ACHN (cell line): ENCODE results near the gene WWOX.
A peak's percentile ranks its signal among the peaks of the same experiment; 100 is the strongest.
"Not testable (repeated sequence)": the region's sequence is repeated elsewhere in the genome, so short reads cannot be mapped to it uniquely, and the experiment has no call there.

Experiments
- DNase-seq: peaks from one replicate; pipeline ENCODE4 v3.0.0-alpha.2; 2015
- in situ Hi-C: cut with HindIII; loops from 2 replicates; pipeline ENCODE4 v1.10.0; 2017; ENCODE audit warnings: low sequenced_read_pairs, low pct_ligation_motif_present, low pct_unique_long_range_greater_than_20kb

WWOX gene

DNA sequence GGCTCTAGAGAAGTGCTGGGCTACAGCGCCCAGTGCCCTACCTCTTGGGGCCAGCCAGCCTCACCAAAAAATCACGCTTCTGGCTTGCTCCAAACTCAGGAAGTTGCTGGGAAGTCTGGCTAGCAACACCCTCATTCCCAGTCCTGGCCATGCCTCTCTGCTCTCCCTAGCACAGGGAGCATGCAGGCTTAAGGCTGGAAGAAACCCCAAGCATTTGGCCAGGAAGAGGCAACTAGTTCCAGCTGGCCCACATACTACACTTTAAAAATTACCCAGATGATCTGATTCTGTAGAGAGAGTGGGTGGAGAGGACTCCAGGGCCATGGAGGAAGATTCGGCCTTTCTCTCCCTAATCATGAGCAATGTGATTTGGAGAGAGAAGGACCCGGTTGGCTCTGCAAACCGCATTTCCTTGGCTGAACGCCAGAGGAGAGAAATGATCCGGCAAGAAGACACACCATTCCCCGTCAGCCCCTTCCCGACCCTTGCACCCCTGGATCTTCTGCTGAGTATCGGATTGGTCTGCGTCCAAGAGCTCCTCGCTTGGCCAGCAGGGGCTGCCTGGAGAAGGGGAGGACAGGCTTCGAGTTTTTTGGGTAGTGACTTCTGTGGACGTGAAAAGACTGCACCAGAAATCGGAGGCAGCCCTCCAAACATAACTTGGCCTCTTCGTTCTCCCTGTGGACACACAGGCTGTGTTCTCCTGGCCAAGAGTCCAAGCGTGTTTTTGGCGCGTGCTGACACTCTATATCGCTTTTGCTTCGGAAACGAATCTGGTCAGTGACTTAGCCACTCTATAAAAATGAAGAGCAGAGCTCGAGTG, 406.3 kb downstream of the WWOX start:
- DNase-seq = peak; percentile 72
- in situ Hi-C loops = no loop called here

DNA sequence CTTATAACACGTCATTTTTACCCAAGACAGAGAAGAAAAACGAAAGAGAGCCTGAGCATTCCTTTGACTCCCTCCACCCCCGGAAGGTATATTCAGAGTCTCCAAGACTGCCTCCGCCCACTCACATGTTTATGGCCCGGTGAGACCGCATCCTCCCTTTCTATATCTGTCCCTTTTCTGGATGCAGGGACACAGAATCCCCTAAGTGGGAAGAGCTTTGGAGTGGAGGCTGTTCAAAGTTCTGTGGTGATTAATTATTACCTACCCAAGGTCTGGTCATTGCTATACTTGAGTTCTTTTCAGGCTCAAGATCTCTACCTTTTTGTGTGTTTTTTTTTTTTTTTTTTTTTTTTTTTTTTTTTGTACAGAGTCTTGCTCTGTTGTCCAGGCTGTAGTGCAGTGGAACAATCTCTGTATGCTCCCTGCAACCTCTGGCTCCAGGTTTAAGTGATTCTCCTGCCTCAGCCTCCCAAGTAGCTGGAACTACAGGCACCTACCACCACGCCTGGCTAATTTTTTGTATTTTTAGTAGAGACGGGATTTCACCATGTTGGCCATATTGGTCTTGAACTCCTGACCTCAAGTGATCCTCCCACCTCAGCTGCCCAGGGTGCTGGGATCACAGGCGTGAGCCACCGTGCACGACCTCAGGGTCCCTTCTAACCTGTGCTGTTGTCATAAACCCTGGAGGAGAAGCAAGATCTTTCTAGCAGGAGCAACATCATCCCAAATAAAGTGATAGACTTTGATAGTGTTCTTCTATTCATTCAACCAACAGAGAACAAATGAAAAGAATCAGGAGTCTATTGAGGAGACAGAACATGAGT, 407.1 kb downstream of the WWOX start:
- DNase-seq = peak; percentile 42
- in situ Hi-C loops = no loop called here

DNA sequence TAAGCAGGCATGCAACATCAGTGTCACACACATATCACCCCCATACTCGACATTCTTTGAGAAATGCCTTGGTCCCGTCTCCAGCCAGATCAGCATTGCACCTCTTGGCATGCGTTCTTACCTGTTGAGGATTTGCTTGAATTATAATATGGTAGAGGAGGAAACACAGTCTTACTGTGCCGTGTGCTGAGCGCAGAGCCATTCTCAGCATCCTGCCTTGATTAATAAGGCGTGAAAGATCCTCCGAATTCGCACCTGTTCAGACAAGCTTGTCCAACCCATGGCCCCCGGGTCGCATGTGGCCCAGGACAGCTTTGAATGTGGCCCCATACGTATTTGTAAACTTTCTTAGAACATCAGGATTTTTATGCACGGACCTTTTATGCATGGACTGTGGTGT, 408.1 kb downstream of the WWOX start:
- in situ Hi-C loops = no loop called here

DNA sequence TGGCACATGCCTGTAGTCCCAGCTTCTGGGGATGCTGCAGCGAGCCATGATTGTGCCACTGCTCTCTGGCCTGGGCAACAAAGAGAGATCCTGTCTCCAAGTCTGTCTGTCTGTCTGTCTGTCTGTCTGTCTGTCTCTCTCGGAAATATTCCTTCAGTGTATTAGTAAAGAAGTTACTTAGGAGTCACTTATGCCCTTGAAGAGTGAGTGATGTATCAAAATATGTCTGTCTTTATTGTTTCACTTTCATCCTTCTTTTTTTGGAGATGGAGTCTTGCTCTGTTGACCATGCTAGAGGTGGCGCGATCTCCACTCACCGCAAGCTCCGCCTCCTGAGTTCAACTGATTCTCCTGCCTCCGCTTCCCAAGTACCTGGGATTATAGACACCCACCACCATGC, 410.5 kb downstream of the WWOX start:
- in situ Hi-C loops = no loop called here
- no peak for DNase-seq

More for the DNA sequence above, 408.1 kb downstream of the WWOX start:
- no peak for DNase-seq

GRCh38 chr16:78510496-78510895, 411.0 kb downstream of the WWOX start:
- in situ Hi-C loops = no loop called here
- DNase-seq = no peak

- in situ Hi-C loops = no loop called here
- DNase-seq = no peak
These were observed 414.4 kb downstream of the WWOX start for GRCh38 chr16:78513838-78514237.

DNA sequence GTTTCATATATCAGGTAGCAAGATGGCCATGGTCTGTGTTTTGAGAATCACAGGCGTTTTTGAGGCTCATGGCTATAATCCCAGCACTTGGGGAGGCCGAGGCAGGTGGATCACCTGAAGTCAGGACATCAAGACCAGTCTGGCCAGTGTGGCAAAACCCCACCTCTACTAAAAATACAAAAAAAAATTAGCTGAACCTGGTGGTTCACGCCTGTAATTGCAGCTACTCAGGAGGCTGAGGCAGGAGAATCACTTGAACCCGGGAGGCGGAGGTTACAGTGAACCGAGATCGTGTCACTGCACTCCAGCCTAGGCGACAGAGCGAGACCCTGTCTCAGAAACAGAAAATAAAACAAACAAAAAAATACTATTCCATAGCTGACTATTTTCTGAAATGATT, 415.4 kb downstream of the WWOX start:
- DNase-seq, in situ Hi-C loops: not testable (repeated sequence)

GRCh38 chr16:78515421-78515820, 416.0 kb downstream of the WWOX start:
- in situ Hi-C loops = no loop called here
- DNase-seq = no peak

- no peak for DNase-seq
- in situ Hi-C loops = no loop called here
These were observed 416.7 kb downstream of the WWOX start for GRCh38 chr16:78516006-78516736.

DNA sequence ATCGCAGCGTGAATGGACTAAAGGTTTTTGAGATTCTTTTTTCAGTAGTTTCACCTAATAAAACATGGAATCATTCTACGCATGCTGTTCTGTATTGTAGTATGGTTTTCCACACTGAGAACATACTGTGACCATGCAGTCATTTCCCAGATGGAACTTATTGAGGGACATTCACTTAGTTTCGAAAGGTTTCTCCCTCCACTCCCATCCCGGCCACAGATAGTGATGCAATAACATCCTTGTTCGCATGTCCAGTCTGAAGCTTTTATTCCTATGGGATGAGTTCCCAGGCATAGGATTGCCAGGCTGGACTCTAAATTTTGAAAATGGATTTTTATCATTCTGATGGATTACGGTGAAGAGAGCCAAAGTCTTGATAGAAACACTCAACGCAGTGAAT, 420.4 kb downstream of the WWOX start:
- in situ Hi-C loops = no loop called here
- no peak for DNase-seq

DNA sequence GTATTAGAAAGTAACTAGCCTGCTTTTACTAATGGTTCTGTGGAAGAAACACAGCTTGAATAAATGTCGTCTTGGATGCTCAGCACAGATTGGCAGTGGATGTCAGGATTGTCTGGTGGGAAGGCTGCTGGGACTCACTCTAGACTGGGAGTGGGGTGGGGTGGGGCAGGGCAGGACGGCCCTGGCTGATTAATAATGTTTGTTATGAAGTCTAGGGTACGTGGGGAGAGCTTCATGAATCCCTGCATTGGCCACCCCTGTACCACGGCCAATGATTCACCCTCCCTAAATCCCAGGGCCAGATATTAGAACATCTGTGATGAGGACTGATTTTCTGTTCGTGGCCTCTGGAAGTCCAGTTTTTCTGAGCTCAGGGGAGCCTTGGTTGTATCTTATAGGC, 421.0 kb downstream of the WWOX start:
- in situ Hi-C loops = no loop called here
- DNase-seq = no peak

DNA sequence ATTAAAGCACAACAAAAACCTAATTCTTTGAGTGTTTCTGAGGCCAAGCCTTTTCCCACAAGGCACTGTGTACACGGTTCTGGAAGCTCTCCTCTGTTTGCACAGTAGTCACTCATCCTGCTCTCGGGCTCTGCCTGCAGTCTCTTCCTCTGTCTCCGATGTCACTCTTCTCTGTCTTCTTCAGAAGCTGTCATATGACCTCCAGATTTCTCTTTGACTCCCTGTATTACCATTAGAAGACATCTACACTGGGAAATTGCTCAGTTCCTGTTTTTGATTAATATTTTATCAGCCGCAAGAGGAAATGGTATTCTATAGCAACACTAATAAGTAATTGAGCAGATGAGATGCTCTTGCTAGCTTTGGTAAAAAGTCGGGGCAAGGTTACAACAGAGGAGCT, 422.9 kb downstream of the WWOX start:
- DNase-seq = no peak
- in situ Hi-C loops = no loop called here

DNA sequence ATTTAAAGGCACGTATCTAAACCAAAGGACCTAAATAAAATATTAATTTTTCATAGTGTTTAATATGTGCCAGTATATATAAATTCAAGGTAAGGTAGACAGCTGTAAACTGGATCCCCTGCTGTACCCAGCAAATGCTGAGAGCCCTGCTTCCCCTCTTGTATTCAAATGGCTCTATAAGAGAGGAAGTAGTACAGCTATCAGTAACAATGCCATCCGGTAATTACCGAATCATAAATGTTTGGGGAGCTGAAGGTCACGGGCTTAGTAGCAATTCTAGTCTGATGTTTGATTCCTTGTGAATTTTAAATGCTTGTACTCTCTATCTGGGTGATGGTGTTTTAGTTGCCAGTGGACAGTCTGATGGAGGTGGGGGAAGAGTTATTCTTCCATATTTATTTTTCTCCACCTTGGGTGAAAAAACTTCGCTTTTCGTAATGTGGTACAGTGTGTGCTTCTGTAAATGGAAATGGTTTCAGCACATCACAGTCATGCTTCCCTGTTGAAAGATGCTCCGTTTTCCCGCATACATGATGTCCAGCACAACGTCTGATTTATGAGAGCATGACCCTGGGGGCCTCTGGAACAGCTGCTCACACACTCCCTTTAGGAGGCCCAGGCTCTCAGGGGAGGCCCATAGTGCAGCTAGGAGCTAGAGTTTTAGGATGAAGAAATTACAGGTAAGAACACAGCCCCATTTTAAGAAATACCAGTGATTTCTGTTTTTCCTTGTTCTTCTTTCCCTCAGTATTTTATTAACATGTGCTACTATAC, 423.9 kb downstream of the WWOX start:
- no peak for DNase-seq
- in situ Hi-C loops = no loop called here

DNA sequence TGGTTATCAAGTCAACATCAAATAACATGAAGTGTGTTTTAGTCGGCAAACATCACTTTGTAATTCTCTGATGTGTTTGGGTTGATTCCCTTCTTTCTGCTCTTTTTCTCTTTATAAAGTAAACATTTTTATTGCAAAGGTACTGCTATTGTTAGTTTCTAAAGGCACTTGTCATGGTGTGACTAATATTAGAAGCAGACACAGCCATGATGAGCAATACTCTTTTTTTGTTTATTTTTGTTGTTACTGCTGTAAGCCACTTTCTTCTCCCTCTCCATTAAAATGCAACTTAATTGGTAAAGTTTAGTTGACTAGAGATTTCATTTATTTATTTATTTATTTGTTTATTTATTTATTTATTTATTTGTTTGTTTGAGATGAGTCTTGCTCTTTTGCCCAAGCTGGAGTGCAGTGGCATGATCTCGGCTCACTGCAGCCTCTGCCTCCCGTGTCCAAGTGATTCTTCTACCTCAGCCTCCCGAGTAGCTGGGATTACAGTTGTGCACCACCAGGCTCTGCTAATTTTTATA, 424.7 kb downstream of the WWOX start:
- in situ Hi-C loops = no loop called here
- DNase-seq = no peak

GRCh38 chr16:78528265-78528664, 428.8 kb downstream of the WWOX start:
- DNase-seq = no peak

DNA sequence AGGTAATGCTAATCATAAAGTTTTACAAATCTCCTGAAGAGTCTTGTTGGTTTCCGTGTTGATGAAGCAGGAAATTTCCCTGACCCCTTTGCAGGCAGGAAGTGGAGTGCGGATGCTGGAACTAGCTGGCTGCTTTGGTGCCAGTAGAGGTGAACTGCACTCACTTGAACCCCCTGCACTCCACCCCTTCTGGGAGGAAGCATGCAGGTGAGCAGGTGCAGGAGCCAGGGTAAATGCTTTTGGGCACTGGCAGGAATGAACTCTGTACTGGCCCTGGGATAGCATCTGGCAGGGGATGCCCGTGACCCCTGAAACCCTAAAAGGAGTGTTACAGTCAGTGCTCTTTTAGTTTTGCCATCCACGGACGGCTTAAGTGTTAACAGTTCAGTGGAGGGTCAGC, 430.4 kb downstream of the WWOX start:
- in situ Hi-C loops = no loop called here
- no peak for DNase-seq

More at GRCh38 chr16:78528265-78528664, 428.8 kb downstream of the WWOX start:
- in situ Hi-C loops = no loop called here

DNA sequence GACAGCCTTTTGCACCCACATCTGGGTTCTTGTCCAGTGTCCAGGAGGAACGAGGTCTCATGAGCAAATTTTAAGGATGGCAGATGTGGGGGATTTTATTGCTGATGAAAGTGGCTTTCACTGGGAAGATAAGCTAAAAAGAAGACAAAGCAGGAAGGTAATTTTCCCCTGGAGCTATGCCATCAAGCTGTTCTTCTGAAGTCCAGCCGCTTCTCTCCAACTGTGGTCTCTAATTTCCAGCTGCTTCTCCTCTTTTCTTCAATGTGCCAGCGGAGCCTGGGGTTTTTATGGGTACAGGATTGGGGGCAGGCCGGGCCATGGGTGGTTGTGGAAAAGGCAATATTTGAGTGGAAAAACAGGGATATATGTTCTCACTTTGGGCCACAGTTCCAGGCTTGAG, 430.8 kb downstream of the WWOX start:
- DNase-seq = no peak
- in situ Hi-C loops = no loop called here

DNA sequence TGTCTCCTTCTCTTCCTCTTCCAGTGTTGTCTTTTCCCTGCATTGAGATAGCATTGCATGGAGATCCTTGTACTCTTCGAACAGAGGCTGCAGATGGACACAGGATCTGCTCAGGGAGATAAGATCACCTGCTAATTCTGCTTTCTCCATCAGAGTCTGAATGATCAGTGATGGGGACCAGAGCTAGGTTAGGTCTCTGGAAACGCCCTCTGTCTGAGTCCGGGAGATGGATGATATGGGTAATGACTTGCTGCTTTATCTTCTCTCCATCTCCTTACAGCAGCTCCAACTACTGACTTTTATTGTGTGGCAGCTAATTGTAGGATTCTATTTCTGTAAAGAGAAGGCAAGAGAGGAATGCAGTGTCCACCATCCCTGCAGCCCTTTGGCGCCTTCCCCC, 435.6 kb downstream of the WWOX start:
- in situ Hi-C loops = no loop called here

More for the DNA sequence above, 435.6 kb downstream of the WWOX start:
- DNase-seq = no peak
